GM19324 (cell line): Measurements from ENCODE around the gene ZNF200.

Experiments
- ATAC-seq: cut with Tn5 transposase; IDR thresholded peaks from one replicate; pipeline ENCODE4 v1.9.1; 2021; ENCODE audit warnings: mild to moderate bottlenecking, moderate library complexity; ENCODE audit not compliant: unreplicated experiment, low FRiP score

ZNF200 gene

DNA sequence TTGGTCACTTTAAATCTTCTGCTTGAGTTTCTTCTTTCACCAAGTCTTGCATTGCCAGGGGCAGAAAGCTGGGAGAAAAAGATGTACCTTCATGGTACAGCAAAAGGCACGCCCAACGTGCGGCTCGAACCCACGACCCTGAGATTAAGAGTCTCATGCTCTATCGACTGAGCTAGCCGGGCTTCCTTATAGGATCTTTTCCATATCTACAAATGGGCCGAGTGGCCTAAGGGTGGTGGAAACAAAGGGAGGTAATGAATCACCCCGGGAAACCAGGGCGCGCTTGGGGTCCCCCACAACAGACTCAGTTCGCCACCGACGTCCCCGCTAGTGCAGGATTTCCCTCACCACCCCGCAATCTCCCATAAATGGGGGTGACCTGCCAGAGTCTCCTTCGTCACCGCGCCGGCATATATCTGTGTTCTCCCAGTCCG is 54.5 kb downstream of the ZNF200 start:
- ATAC-seq, result no peak

DNA sequence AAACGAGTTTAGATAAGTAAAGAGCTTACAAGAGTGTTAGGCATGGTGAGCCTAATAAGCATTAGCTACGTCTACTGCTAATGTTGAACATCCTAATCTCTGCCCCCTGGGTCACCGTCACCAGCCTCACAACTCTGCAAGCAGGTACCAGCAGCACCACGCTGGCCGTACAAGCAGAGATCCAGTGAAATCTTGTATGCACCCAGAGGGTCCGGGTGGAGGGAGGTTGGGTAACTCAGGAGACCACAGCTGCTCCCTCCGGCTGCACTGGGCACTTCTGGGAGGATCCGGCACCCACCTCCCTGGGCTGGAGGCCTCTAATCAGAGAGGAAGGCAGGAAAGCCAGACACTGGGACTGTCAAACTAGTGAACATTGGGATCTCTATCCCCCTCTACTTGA is 55.3 kb downstream of the ZNF200 start:
- no peak for ATAC-seq

DNA sequence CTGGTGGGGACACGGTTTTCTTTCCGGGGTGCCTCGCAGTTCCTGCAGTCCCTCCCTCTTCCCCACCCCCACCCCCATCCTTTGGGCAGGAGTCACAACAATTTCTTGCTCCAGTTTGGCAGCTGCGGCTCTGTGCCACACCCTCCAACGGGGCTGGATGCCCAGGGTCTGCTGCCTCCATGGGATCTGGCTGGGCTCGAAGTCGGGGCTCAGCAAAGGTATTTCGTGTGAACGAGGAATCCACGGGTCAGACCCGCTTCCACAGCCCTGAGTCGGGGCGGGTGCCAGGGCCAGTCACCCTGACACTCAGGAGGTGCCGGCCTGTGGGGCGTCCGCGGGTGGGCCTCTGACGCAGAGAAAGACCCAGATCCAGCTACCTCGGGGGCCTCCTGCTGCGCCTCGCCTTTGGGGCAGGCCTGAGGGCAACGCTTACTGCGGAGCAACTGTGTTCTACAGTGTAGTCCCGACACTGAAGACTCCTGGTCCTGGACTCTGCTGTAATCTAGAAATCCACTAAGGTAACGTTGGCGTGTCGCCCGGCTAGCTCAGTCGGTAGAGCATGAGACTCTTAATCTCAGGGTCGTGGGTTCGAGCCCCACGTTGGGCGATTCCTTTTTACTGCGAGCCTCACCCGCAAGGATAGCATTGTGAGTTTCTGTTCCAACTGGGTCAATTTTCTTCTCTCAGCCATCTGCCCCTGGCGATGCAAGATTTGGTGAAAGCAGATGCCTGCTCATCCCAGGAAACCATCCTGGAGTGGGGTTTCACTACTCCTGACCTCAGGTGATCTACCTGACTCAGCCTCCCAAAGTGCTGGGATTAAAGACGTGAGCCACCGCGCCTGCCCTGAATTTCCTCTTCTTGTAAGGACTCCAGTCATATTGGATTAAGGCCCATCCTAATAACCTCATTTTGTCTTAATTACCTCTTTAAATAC is 59.5 kb downstream of the ZNF200 start:
- ATAC-seq, result no peak

DNA sequence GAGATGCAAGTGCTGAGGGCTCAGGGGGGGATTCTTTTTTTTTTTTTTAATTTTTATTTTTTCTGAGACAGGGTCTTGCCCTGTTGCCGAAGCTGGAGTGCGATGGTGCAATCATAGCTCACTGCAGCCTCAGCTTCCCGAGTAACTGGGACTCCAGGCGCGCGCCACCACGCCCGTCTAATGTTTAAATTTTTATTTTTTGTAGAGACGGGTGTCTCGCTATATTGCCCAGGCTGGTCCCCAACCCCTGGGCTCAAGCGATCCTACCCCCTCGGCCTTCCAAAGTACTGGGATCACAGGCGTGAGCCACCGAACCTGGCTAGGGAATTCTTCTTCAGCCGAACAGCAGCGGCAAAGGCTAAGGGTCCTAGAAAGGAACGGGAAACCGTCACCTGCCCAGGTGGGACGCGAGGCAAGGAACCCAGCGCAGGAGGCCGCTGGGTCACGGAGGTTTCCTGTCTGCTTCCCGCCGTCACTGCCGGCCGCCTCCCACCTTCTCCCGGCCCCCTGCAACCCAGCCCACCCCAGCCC is 60.3 kb downstream of the ZNF200 start:
- no peak for ATAC-seq

DNA sequence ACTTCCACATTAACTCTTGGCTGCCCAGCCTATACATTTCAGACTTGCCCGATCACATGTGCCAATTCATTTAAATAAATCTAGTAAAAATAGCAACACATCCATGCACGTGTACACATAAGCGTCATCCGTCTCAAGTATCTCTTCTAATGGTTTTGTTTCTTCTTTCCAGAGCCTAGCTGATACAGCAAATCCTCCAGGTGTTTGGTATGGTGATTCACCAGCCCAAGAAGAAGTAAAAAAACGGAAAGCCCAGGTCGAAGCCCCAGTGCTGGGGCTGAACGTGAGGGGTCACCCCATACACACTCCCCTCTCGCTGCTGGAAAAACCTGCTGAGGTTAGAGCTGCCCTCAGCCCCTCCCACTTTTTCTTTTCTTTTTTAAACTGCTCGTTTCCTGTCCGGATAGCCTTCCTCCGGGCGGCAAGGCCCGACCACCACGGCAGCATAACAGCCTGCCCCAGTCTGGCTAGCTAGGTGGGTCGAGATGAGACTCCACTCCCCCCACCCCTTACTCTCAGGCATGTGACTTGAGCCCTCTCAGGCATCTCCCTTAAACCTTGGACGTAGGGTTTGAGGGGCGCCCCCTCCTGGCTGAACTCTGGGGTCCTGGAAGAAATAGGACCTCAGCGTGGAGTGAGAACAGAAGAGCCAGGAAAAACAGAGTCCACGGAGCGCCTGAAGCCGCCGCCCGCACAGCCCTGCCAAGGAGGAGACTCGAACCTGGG is 60.9 kb downstream of the ZNF200 start:
- no peak for ATAC-seq
